GM18511 (cell line): ENCODE results near the gene CNN3.

ENCODE experiments used
- ATAC-seq: cut with Tn5 transposase; IDR thresholded peaks from one replicate; pipeline ENCODE4 v1.9.1; 2021; ENCODE audit warnings: mild to moderate bottlenecking, moderate library complexity; ENCODE audit not compliant: unreplicated experiment

The CNN3 gene

DNA sequence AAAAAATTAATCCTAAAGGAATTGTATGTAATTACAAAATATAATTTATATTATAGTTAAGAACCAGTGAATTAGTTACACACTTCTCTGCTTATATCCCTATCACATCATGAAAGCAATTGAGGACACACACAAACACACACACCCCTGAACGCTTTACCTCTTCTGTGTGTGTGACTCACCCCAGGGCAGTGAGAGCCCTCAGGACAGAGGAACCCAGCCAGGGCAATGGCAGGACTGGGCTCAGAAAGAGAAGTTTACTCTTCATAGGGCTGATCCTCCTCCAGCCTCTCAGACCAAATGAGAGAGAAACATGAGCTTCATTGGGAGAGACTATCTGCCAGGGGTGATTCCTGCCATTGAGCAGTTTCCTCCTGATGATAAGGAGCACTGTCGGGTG, 68.6 kb downstream of the CNN3 start:
- ATAC-seq: no peak

DNA sequence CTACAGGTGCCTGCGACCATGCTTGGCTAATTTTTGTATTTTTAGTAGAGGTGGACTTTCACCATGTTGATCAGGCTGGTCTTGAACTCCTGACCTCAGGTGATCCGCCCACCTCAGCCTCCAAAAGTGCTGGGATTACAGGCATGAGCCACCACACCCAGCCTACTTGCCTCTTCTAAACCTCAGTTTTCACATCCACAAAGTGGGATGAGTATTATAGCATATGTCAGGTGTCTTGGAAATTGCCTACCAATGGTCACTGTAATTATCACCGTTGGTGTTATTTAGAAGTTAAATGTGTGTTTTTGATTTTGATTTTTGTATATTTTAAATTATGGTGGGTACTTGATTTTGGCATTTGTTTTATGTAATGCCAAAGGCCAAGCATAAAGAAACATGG, 70.0 kb downstream of the CNN3 start:
- no peak for ATAC-seq

DNA sequence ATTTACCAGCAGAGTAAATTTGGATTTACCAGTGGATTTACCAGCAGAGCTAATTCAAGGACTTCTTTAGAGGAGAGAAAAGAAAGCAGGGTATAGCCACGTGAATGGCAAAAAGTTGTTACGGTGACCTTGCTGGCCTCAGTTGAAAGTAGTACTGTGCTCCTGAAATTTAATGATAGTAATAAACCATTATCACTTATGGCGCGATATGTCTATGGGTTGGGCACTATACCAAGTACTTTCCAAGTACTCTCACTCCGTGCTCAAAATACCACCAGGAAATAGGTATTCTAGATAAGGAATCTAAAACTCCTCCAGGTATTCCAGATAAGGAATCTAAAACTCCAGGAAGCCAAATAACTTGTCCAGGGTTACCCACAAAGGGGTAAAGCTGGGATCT, 70.9 kb downstream of the CNN3 start:
- ATAC-seq: no peak

DNA sequence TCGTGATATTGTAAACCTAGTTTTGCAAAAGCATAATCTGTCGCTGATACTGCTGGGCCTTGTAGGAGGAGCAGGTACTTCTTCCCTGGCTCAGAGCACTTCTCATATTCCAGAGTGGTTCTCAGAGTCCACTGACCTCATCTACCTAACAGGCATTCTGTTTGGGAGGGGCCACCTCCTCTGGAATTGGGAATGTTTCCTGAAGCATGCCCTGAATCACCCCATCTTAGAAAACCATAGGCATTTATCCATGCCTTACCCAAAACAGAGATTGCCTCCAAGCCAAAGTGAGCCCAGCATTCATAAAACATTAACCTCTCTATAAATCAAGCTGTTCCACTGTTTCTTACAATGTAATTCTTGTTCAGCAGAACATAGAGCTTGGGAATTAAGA, 71.6 kb downstream of the CNN3 start:
- ATAC-seq: no peak

DNA sequence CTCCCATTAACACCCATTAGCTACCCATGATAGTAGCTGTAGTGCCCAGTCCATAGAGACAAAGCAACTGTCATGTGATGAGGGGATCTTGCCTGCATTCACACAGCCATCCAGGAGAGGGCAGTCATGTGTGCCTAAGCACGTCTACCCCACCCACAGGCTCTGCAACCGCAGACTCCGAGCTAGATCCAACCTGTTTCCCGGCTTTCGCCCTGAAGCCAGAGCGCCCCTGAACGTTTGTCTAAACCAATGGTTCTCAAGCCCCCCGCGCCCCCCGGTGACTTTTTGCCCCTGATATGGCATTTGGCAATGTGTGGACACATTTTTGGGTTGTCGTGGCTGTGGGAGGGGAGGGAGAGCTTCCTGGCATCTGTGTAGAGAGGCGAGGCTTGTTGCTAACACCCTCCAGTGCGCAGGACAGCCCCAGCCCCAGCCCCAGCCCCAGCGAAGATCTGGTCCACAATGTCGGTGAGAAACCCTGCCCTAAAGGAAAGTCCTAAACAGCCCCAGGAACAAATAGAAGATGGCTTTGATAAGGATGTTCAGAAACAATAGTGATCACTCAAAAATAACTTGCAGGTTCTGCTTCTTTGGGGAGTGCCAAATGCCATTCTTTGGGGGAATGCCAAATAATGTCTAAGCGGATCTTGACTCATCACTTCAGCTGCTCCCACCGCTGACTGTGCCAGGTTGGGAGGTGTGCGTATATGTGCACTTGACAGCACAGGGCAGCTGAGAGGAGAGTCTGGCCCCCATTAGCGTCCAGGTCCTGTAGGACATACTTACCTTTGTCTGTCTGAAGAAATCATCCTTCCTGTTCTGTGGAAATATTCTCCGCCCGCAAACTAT, 72.2 kb downstream of the CNN3 start:
- ATAC-seq: peak; percentile 99

DNA sequence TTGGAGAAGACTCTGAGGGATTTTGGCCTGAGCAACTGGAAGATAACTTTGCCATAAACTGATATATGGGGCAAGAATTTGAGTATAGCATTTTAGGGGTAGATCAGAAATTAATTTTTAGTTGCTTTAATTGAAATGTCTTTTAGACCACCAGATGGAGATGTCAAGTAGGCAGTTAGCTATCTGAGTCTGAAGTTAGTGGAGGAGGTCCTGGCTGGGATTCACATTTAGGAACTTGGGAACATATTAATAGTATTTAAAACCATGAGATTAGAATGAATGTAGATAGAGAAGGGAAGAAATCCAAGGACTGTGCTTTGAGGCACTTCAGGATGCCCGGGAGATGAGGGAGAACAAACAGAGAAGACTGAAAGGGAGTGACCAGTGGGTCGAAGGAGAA, 74.1 kb downstream of the CNN3 start:
- no peak for ATAC-seq

DNA sequence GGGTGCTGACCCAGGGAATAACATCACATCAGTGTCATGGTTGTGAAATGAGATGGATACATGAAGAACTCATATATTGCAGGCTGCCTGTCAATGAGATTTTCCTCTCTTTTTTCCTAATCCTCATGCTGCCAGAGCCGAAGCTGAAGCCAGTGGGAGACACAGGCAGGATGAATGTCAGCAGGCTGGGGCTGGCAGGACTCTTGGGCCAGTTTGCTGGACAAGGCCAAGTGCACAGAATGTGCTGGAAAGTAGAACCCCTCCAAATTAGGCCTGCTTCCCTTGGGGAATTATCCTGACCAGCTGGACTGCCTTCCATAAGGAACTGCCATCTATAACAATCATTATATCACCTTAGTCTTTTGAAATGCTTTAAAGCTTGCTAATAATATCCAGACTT, 75.3 kb downstream of the CNN3 start:
- no peak for ATAC-seq
